ENCODE data around the gene B4GALT6. TPM values are rescaled to one million over a fixed set of nuclear protein-coding genes. Genes with fewer than 3 reads are reported as not detected.

B4GALT6 gene
- total RNA-seq, 4 donors from 2014 or later: 0.40 to 3.0 (median 1.6) TPM

DNA sequence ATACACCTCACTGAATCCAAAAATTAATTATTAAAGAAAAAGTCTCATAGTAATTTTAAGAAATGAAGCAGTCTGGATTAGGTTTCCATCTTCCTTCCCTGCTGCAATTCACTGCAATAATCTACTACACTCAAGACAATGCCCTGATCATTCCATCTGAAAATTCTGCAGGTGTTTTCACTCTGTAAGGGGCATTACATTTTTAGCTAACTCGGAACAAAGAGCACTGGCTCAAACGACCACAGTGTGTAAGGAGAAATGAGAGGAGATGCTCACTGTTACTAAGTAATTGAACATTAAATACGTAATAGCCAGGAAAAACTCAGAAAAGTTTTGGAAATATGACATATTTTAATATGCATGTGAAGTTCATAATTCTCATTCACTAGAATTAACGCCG lies 1.3 kb downstream of the B4GALT6 start:
- intact Hi-C loops (cut with DNase I; ENCODE audit: low total_unique reads) (no loop called here), in situ Hi-C loops (cut with MboI; ENCODE audit: low pct_ligation_motif_present in 1 of 4, low pct_unique_long_range_greater_than_20kb in 1 of 4, low sequenced_read_pairs in 3 of 4) (no loop called here)
- no peak for DNase-seq
- H3K27ac ChIP-seq: no peak overlapping the region
- no peaks in the 10 kb centered on the region for H3K27me3 ChIP-seq
- no peaks in the 10 kb centered on the region for H3K9me3 ChIP-seq
- no peak overlapping the region for H3K4me3 ChIP-seq
- H3K4me1 ChIP-seq: peaks cover 0 to 34% (median 18%) of the 10 kb centered on the region in 4 donors
- 83 to 85% methylated on average over 5 of the region's 5 CpGs for WGBS, 2 donors (ENCODE audit: low coverage in 1 of 2)
- no peaks in the 10 kb centered on the region for H3K36me3 ChIP-seq
- TF ChIP-seq, protein P1, sequence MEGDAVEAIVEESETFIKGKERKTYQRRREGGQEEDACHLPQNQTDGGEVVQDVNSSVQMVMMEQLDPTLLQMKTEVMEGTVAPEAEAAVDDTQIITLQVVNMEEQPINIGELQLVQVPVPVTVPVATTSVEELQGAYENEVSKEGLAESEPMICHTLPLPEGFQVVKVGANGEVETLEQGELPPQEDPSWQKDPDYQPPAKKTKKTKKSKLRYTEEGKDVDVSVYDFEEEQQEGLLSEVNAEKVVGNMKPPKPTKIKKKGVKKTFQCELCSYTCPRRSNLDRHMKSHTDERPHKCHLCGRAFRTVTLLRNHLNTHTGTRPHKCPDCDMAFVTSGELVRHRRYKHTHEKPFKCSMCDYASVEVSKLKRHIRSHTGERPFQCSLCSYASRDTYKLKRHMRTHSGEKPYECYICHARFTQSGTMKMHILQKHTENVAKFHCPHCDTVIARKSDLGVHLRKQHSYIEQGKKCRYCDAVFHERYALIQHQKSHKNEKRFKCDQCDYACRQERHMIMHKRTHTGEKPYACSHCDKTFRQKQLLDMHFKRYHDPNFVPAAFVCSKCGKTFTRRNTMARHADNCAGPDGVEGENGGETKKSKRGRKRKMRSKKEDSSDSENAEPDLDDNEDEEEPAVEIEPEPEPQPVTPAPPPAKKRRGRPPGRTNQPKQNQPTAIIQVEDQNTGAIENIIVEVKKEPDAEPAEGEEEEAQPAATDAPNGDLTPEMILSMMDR (IDR thresholded peaks at IDR 0.05): no peak
- TF ChIP-seq POLR2A (IDR thresholded peaks at IDR 0.05): no peak

DNA sequence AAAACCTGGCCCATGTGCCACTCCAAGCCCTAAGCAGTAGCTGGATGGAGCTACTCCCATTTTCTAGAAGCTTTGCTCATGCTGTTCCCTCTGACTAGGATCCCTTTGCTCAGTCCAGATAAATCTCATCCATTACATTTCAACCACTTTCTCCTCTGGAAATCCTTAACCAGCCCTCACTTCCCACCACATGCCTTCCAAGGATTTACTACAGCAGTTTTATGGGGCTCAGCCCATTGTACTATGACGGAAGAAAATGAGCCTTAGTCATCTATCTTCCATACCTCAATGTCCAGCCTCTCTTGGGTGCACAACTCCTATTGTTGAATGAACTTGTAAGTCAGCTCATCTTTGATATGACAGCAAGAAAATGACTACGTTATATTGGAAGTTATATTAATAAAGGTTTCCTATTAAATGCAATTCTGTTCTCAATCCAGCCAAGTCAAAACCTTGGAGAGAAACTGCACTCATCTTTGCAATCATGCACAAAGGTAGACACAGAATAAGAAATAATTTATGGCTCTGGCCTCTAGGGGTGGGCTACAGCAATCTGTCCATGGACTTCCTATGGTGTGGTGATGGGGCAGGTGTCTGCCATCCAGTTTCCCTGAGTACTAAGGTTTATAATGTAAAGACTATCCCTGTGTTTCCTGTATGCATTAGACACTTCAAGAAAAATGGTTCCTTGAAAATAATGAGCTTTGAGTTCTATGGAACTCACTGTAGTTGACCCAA lies 3.4 kb downstream of the B4GALT6 start:
- DNase-seq: no peak
- TF ChIP-seq POLR2A (IDR thresholded peaks at IDR 0.05): no peak
- TF ChIP-seq EP300 (IDR thresholded peaks at IDR 0.05; ENCODE audit: low read depth): no peak
- TF ChIP-seq POLR2AphosphoS5 (IDR thresholded peaks at IDR 0.05): no peak
- TF ChIP-seq, protein P1 (IDR thresholded peaks at IDR 0.05): peak in 3 of 5 experiments; percentile 17 to 23 (median 19)
- Histone ChIP-seq H3K27ac (peak overlapping the region in 3 of 4 donors; percentile 49 to 57 (median 51)), H3K36me3 (no peaks in the 10 kb centered on the region), H3K4me3 (no peak overlapping the region), H3K9me3 (no peaks in the 10 kb centered on the region), H3K27me3 (no peaks in the 10 kb centered on the region), H3K4me1 (peaks cover 0 to 31% (median 16%) of the 10 kb centered on the region in 4 donors)
- intact Hi-C loops (cut with DNase I; ENCODE audit: low total_unique reads): no loop called here
- 54% methylated on average over 1 to 2 of the region's 2 CpGs for WGBS, 2 donors (ENCODE audit: low coverage in 1 of 2)
- in situ Hi-C loops (cut with MboI; ENCODE audit: low pct_ligation_motif_present in 1 of 4, low pct_unique_long_range_greater_than_20kb in 1 of 4, low sequenced_read_pairs in 3 of 4): no loop called here

DNA sequence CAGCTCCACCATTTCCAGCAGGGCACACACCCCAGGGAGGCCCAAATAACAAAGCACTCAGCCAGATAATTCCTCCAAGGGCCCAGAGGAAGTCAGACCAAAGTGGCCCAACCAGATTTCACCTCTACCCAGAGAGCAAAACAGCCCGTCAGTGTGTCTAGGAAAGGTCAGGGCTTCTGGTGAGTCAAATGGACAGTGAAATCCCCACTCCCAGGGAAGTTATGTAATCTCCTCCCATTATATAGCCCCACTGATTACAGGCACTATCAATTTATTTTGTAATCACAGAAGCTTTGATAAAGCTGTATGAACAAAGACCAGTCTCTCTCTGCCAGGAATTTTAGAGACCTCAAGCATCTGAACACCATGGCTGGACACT lies 4.0 kb downstream of the B4GALT6 start:
- Histone ChIP-seq H3K27me3 (no peaks in the 10 kb centered on the region), H3K9me3 (no peaks in the 10 kb centered on the region), H3K36me3 (no peaks in the 10 kb centered on the region), H3K27ac (peak overlapping the region; percentile 37 to 57 (median 50)), H3K4me3 (no peak overlapping the region), H3K4me1 (peaks cover 0 to 27% (median 14%) of the 10 kb centered on the region in 4 donors)
- in situ Hi-C loops (cut with MboI; ENCODE audit: low pct_ligation_motif_present in 1 of 4, low pct_unique_long_range_greater_than_20kb in 1 of 4, low sequenced_read_pairs in 3 of 4): no loop called here
- TF ChIP-seq POLR2A (IDR thresholded peaks at IDR 0.05): no peak
- WGBS, 2 donors (ENCODE audit: low coverage in 1 of 2): 73% methylated on average over 1 of the region's 1 CpG; no CpG with 5 or more reads in 1 of the 2 donors
- DNase-seq: no peak
- intact Hi-C loops (cut with DNase I; ENCODE audit: low total_unique reads): no loop called here

DNA sequence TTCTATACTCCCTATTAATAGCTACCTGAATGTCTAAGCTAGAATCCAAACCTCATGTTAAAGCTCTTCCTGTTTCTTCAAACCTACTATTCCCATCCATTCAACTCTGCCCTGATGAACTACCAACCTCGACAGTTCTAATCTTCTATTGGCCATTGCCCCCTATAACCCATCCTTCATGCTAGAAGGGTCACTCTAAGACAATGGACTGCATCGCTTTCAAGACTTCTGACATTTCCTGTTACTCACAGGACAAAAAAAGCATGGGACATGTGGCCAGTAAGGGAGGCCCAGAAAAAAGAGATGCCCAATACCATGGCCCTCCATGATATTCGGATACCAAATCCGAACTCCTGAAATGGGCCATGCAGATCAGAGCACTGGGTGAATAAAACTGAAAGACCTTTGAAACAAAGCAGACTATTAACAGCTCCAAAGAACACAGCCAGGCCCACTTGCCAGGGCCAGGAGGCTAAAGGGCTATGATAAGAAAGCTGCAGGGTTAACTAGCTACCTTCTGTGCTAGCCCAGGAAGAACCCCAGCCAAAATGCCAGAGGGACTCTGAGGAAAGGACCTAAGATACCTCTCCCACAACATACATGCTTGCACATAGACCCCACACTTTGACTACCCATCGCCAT lies 4.5 kb downstream of the B4GALT6 start:
- Histone ChIP-seq H3K4me1 (peaks cover 0 to 27% (median 14%) of the 10 kb centered on the region in 4 donors), H3K9me3 (no peaks in the 10 kb centered on the region), H3K4me3 (no peak overlapping the region), H3K36me3 (no peaks in the 10 kb centered on the region), H3K27ac (peak overlapping the region in 3 of 4 donors; percentile 37 to 57 (median 49)), H3K27me3 (no peaks in the 10 kb centered on the region)
- in situ Hi-C loops (cut with MboI; ENCODE audit: low pct_ligation_motif_present in 1 of 4, low pct_unique_long_range_greater_than_20kb in 1 of 4, low sequenced_read_pairs in 3 of 4): no loop called here
- intact Hi-C loops (cut with DNase I; ENCODE audit: low total_unique reads): no loop called here
- 91 to 100% methylated on average over 1 to 5 of the region's 5 CpGs for WGBS, 2 donors (ENCODE audit: low coverage in 1 of 2)
- TF ChIP-seq EP300 (IDR thresholded peaks at IDR 0.05; ENCODE audit: low read depth): no peak
- no peak for TF ChIP-seq POLR2A (IDR thresholded peaks at IDR 0.05)
- TF ChIP-seq, protein P1 (IDR thresholded peaks at IDR 0.05): no peak
- TF ChIP-seq POLR2AphosphoS5 (IDR thresholded peaks at IDR 0.05): no peak
- no peak for DNase-seq

Measured in transverse colon (tissue), 4 donors.